Measurements from ENCODE around the gene AKT1S1. TPM values are rescaled to one million over a fixed set of nuclear protein-coding genes. Genes with fewer than 3 reads are reported as not detected.
A peak's percentile ranks its signal among the peaks of the same experiment; 100 is the strongest.

AKT1S1 gene
- total RNA-seq, 1 experiment from 2014 or later = 70.6 TPM

GRCh38 chr19:49877879-49878743 is 956 bp upstream of the AKT1S1 start:
- H3K9ac ChIP-seq (ENCODE audit: low read length) = peak overlapping the region; percentile 93
- TF ChIP-seq POLR2AphosphoS5 (IDR thresholded peaks at IDR 0.05; ENCODE audit: low read depth, low read length) (peak; percentile 50; the same call in 1 of the 2 replicates), YY1 (IDR thresholded peaks at IDR 0.05; ENCODE audit: extremely low read depth, insufficient replicate concordance, low read depth, low read length) (peak; percentile 39), CTCF (IDR thresholded peaks at IDR 0.05 in 2 of 3, conservative IDR thresholded peaks at IDR 0.05 in 1 of 3; ENCODE audit: borderline replicate concordance in 1 of 3, insufficient read depth in 1 of 3, low read depth in 2 of 3, low read length in 2 of 3) (no peak), ZNF274 (IDR thresholded peaks at IDR 0.05; ENCODE audit: low read depth, low read length) (no peak)
- ChIA-PET POLR2A (interaction anchor here (1.6 kb wide), 1 partner anchor 9 kb away, joined by 5 read pairs; no protein-coding TSS in a partner anchor), RAD21 (ENCODE audit: low non-redundant PET in 1 of 2, low total read pairs in 2 of 2, uncharacterized antibody in 2 of 2, unreplicated experiment in 2 of 2) (no interaction called here), CTCF (no interaction called here)
- H3K27ac ChIP-seq (ENCODE audit: low read depth, low read length) = peak overlapping the region; percentile 98
- peak; percentile 93 for DNase-seq (ENCODE audit: low read depth, low spot score)
- H2AFZ ChIP-seq (ENCODE audit: low read depth, low read length, poor library complexity, severe bottlenecking) = no peak overlapping the region
- H3K4me1 ChIP-seq (ENCODE audit: control insufficient read depth in 1 of 2, insufficient read depth in 2 of 2, low read length in 2 of 2) = peaks cover 11 to 28% of the 10 kb centered on the region in 2 experiments
- no peaks in the 10 kb centered on the region for H3K9me2 ChIP-seq (ENCODE audit: insufficient read depth)
- no peaks in the 10 kb centered on the region for H3K27me3 ChIP-seq (ENCODE audit: insufficient read depth, low read length)
- peak overlapping the region; percentile 99 for H3K4me2 ChIP-seq (ENCODE audit: low read length)
- no peaks in the 10 kb centered on the region for H4K20me1 ChIP-seq (ENCODE audit: insufficient read depth)
- peak overlapping the region; percentile 79 to 89 for H3K4me3 ChIP-seq (replicated peaks in 1 of 2; ENCODE audit: low read depth in 1 of 2, low read length in 2 of 2)
- H3K36me3 ChIP-seq (ENCODE audit: control insufficient read depth in 1 of 2, insufficient read depth in 2 of 2, low read length in 2 of 2) = peaks cover 8 to 16% of the 10 kb centered on the region in 2 experiments
- ATAC-seq = peak; percentile 81
- peaks cover 32% of the 10 kb centered on the region for H3K79me2 ChIP-seq (ENCODE audit: insufficient read depth, low read length)
- intact Hi-C loops (cut with micrococcal nuclease) = loop anchor here (1.0 kb wide), 1 partner anchor 9 kb away; no protein-coding TSS in a partner anchor
- no TSS peak for BruUV-seq (replicated peaks)
- peaks cover 0 to 6% of the 10 kb centered on the region in 2 experiments; a peak in 1 of 4 replicates for H3K9me3 ChIP-seq (ENCODE audit: control insufficient read depth in 1 of 2, insufficient read depth in 1 of 2, low read depth in 1 of 2, low read length in 2 of 2)
